Tibial artery (tissue), 4 donors: ENCODE measurements around the gene ECI1.

Experiments
- DNase-seq, 2 donors: peaks; one replicate each; pipeline ENCODE4 v3.0.0-alpha.2; 2019
- H3K27ac ChIP-seq, 2 donors: fragments of 200-600 bp; sonication (generic) in 1 of 2; 1 replicate in 1 of 2; 2 replicates in 1 of 2; pipeline ENCODE4 v1.5.1; 2018 to 2019; ENCODE audit warnings: mild to moderate bottlenecking in 1 of 2
- H3K27me3 ChIP-seq, 2 donors: fragments of 200-600 bp; sonication (generic) in 1 of 2; one replicate each; pipeline versions ENCODE4 v1.5.1 to v1.6.0; 2016 to 2019
- H3K36me3 ChIP-seq, 3 donors: fragments of 200-600 bp; sonication (generic) in 2 of 3; one replicate each; pipeline ENCODE4 v1.5.1; 2016 to 2019; ENCODE audit warnings: mild to moderate bottlenecking in 2 of 3
- H3K4me1 ChIP-seq, 4 donors: fragments of 200-600 bp; sonication (generic) in 2 of 4; 1 replicate in 3 of 4; 2 replicates in 1 of 4; pipeline ENCODE4 v1.5.1; 2016 to 2019
- H3K4me3 ChIP-seq, 2 donors: fragments of 200-600 bp; sonication (generic) in 1 of 2; 1 replicate in 1 of 2; 2 replicates in 1 of 2; pipeline ENCODE4 v1.5.1; 2018 to 2019; ENCODE audit warnings: mild to moderate bottlenecking in 2 of 2
- H3K9me3 ChIP-seq, 3 donors: fragments of 200-600 bp; sonication (generic) in 1 of 3; one replicate each; pipeline ENCODE4 v1.5.1; 2016 to 2019
- intact Hi-C: fragments of 100-400 bp; cut with DNase I; formaldehyde crosslinking; loops from one replicate; pipeline ENCODE4 v1.15.0; 2023; ENCODE audit warnings: low total_unique reads
- TF ChIP-seq, protein P1 (sequence below), 2 experiments: fragments of 200-600 bp in 1 of 2; fragments of 450-650 bp in 1 of 2; IDR thresholded peaks; one replicate each; pipeline ENCODE4 v1.5.1; 2017 to 2019; ENCODE audit warnings: antibody characterized with exemption in 2 of 2, mild to moderate bottlenecking in 1 of 2, moderate library complexity in 1 of 2

ECI1 gene

GRCh38 chr16:2194166-2194834 is 57.1 kb downstream of the ECI1 start:
- H3K9me3 ChIP-seq: no peaks in the 10 kb centered on the region
- peaks cover 2 to 61% of the 10 kb centered on the region in 2 donors for H3K27me3 ChIP-seq
- TF ChIP-seq, protein P1, sequence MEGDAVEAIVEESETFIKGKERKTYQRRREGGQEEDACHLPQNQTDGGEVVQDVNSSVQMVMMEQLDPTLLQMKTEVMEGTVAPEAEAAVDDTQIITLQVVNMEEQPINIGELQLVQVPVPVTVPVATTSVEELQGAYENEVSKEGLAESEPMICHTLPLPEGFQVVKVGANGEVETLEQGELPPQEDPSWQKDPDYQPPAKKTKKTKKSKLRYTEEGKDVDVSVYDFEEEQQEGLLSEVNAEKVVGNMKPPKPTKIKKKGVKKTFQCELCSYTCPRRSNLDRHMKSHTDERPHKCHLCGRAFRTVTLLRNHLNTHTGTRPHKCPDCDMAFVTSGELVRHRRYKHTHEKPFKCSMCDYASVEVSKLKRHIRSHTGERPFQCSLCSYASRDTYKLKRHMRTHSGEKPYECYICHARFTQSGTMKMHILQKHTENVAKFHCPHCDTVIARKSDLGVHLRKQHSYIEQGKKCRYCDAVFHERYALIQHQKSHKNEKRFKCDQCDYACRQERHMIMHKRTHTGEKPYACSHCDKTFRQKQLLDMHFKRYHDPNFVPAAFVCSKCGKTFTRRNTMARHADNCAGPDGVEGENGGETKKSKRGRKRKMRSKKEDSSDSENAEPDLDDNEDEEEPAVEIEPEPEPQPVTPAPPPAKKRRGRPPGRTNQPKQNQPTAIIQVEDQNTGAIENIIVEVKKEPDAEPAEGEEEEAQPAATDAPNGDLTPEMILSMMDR (IDR thresholded peaks at IDR 0.05): no peak
- no peaks in the 10 kb centered on the region for H3K36me3 ChIP-seq
- peaks cover 0 to 21% (median 16%) of the 10 kb centered on the region in 4 donors for H3K4me1 ChIP-seq
- no peak for DNase-seq
- intact Hi-C loops: no loop called here
- no peak overlapping the region for H3K4me3 ChIP-seq
- no peak overlapping the region for H3K27ac ChIP-seq

DNA sequence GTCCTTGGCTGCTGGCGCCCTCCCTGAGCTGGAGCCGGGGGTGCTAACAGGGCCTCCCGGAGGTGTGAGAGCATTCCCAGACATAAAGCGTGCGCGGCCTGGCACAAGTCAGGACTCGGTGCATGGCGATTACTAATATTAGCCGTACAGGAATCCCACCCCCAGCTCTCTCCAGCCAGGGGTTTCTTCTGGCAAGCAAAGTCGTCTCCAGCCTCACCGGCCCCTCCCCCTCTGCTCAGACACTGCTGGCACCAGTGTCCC is 60.0 kb downstream of the ECI1 start:
- H3K4me3 ChIP-seq: no peak overlapping the region
- H3K27ac ChIP-seq: no peak overlapping the region
- no peaks in the 10 kb centered on the region for H3K36me3 ChIP-seq
- H3K4me1 ChIP-seq: peaks cover 0 to 14% (median 13%) of the 10 kb centered on the region in 4 donors
- TF ChIP-seq, protein P1 (IDR thresholded peaks at IDR 0.05): no peak
- DNase-seq: no peak
- H3K27me3 ChIP-seq: peaks cover 0 to 40% of the 10 kb centered on the region in 2 donors
- intact Hi-C loops: no loop called here
- H3K9me3 ChIP-seq: no peaks in the 10 kb centered on the region

GRCh38 chr16:2190659-2191445 is 60.5 kb downstream of the ECI1 start:
- Histone ChIP-seq H3K36me3 (no peaks in the 10 kb centered on the region), H3K9me3 (no peaks in the 10 kb centered on the region), H3K4me1 (peaks cover 0 to 10% (median 9%) of the 10 kb centered on the region in 4 donors), H3K27ac (no peak overlapping the region), H3K4me3 (no peak overlapping the region), H3K27me3 (peaks cover 0 to 35% of the 10 kb centered on the region in 2 donors)
- TF ChIP-seq, protein P1 (IDR thresholded peaks at IDR 0.05): no peak
- intact Hi-C loops: no loop called here
- no peak for DNase-seq

DNA sequence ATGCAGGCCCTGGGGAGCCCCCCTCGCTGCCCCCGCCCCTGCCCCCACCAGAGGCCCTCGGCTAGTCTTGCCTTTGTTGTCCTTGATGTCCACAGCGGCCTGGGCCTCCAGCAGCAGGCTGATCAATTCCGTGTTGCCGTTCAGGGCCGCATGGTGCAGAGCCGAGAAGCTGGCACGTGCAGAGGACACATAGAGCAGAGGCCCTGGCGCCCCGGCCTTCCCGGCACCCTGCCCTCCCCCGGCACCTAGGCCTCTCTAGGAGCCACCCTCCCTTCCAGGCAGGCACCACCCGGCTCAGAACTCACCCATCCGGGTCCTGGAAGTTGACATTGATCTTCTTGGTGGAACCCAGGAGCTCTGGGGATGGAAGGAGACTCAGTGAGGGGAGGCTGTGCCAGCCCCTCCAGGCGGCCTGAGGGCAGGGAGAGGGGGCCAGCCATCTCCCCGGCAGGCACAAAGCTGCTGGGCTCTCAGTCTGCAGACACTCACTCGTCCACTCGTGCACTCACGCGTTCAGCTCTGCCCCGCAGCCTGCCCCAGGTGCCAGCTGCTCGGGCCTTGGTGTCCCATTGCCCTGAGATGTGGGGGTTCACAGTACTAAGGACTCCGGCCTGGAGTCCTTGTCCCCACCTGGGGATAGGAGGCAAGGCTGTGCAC is 61.3 kb downstream of the ECI1 start:
- Histone ChIP-seq H3K27ac (no peak overlapping the region), H3K27me3 (peaks cover 0 to 31% of the 10 kb centered on the region in 2 donors), H3K4me1 (peaks cover 0 to 3% (median 2%) of the 10 kb centered on the region in 4 donors), H3K4me3 (no peak overlapping the region), H3K9me3 (no peaks in the 10 kb centered on the region), H3K36me3 (no peaks in the 10 kb centered on the region)
- intact Hi-C loops: no loop called here
- no peak for DNase-seq
- TF ChIP-seq, protein P1 (IDR thresholded peaks at IDR 0.05): no peak
